Stimulated activated CD4-positive, alpha-beta T cell treated with anti-CD3 and anti-CD28 coated beads, Interleukin-4, amount 100 ng/mL, for 1 hour (primary cell): ENCODE data around the gene KRTAP10-3.
"Not testable (repeated sequence)": the region's sequence is repeated elsewhere in the genome, so short reads cannot be mapped to it uniquely, and the experiment has no call there.

Experiments
- DNase-seq: peaks from one replicate; pipeline ENCODE4 v3.0.0-alpha.2; 2020

KRTAP10-3 gene

GRCh38 chr21:44589586-44590305, 31.2 kb upstream of the KRTAP10-3 start:
- no peak for DNase-seq

- no peak for DNase-seq
Observed at GRCh38 chr21:44589094-44589493, 30.5 kb upstream of the KRTAP10-3 start.

GRCh38 chr21:44585892-44586291, 27.3 kb upstream of the KRTAP10-3 start:
- no peak for DNase-seq

- DNase-seq, result peak; percentile 24
Observed at GRCh38 chr21:44583800-44584147, 25.2 kb upstream of the KRTAP10-3 start.

- DNase-seq, result no peak
Observed at GRCh38 chr21:44583089-44583799, 24.6 kb upstream of the KRTAP10-3 start.

GRCh38 chr21:44582055-44582454, 23.5 kb upstream of the KRTAP10-3 start:
- DNase-seq, result no peak

- no peak for DNase-seq
Observed at GRCh38 chr21:44581158-44581557, 22.6 kb upstream of the KRTAP10-3 start.

- DNase-seq, result not testable (repeated sequence)
Observed at GRCh38 chr21:44580231-44580821, 21.7 kb upstream of the KRTAP10-3 start, which contains the start of gene KRTAP10-5. KRTAP10-5 (minus strand) TSS chr21:44580604; CDS start chr21:44580578, 26 bp downstream.

- no peak for DNase-seq
Observed at GRCh38 chr21:44579833-44580144, 21.2 kb upstream of the KRTAP10-3 start.

- no peak for DNase-seq
Observed at GRCh38 chr21:44579056-44579832, 20.6 kb upstream of the KRTAP10-3 start.

- no peak for DNase-seq
Observed at GRCh38 chr21:44578371-44579055, 19.9 kb upstream of the KRTAP10-3 start.

GRCh38 chr21:44576025-44576420, 17.4 kb upstream of the KRTAP10-3 start:
- DNase-seq, result no peak

- DNase-seq, result no peak
Observed at GRCh38 chr21:44575307-44576024, 16.9 kb upstream of the KRTAP10-3 start.

- DNase-seq, result no peak
Observed at GRCh38 chr21:44574457-44575306, 16.1 kb upstream of the KRTAP10-3 start.

- DNase-seq, result not testable (repeated sequence)
Observed at GRCh38 chr21:44573630-44574456, 15.2 kb upstream of the KRTAP10-3 start, which contains the start of gene KRTAP10-4. KRTAP10-4 (plus strand) TSS chr21:44573729; CDS start chr21:44573759, 30 bp downstream.

- DNase-seq, result no peak
Observed at GRCh38 chr21:44572959-44573583, 14.5 kb upstream of the KRTAP10-3 start.

GRCh38 chr21:44571844-44572782, 13.5 kb upstream of the KRTAP10-3 start:
- no peak for DNase-seq

- no peak for DNase-seq
Observed at GRCh38 chr21:44571296-44571695, 12.7 kb upstream of the KRTAP10-3 start.
